Keratinocyte (primary cell): ENCODE measurements around the gene HP1BP3. TPM values are rescaled to one million over a fixed set of nuclear protein-coding genes. Genes with fewer than 3 reads are reported as not detected.

Experiments used
- DNase-seq: peaks from one replicate; pipeline ENCODE4 v3.0.0-alpha.2; 2011; ENCODE audit warnings: low read depth, missing footprints, low spot score
- FAIRE-seq: peaks from 2 replicates; lab custom pipeline; 2011; peaks lifted over from hg19 to GRCh38; lab: Jason Lieb, UNC
- H2AFZ ChIP-seq: 2 replicates; pipeline ENCODE4 v1.6.0; 2012; ENCODE audit warnings: low read length, control low read depth, inconsistent platforms; ENCODE audit not compliant: control insufficient read depth
- H3K27ac ChIP-seq: 2 replicates; pipeline ENCODE4 v1.5.1; 2011; ENCODE audit warnings: low read length; ENCODE audit not compliant: control insufficient read depth, insufficient read depth
- H3K27me3 ChIP-seq: 3 replicates; pipeline ENCODE4 v1.6.0; 2011; ENCODE audit warnings: low read length; ENCODE audit not compliant: control insufficient read depth, insufficient read depth; ENCODE audit errors: extremely low read depth
- H3K36me3 ChIP-seq, 2 experiments: 2 replicates in 1 of 2; 3 replicates in 1 of 2; pipeline ENCODE4 v1.5.1; 2011; ENCODE audit warnings: low read length in 2 of 2, mild to moderate bottlenecking in 1 of 2; ENCODE audit not compliant: control insufficient read depth in 2 of 2, insufficient read depth in 2 of 2; ENCODE audit errors: extremely low read depth in 1 of 2
- H3K4me1 ChIP-seq: 3 replicates; pipeline ENCODE4 v1.5.1; 2011; ENCODE audit warnings: low read length; ENCODE audit not compliant: control insufficient read depth, insufficient read depth; ENCODE audit errors: extremely low read depth
- H3K4me2 ChIP-seq: 3 replicates; pipeline ENCODE4 v1.6.0; 2011; ENCODE audit warnings: low read depth, low read length; ENCODE audit not compliant: control insufficient read depth, insufficient read depth; ENCODE audit errors: extremely low read depth
- H3K4me3 ChIP-seq, 3 experiments: fragments of 200-600 bp in 1 of 3; sonication (generic) in 1 of 3; 2 replicates in 2 of 3; 3 replicates in 1 of 3; pipeline ENCODE4 v1.5.1; 2011 to 2016; ENCODE audit warnings: low read length in 3 of 3, mild to moderate bottlenecking in 3 of 3, control low read depth in 2 of 3, inconsistent platforms in 1 of 3, low read depth in 1 of 3, mixed read lengths in 1 of 3, mixed run types in 1 of 3, moderate library complexity in 1 of 3; ENCODE audit not compliant: control insufficient read depth in 2 of 3, insufficient read depth in 2 of 3; ENCODE audit errors: extremely low read depth in 1 of 3
- H3K79me2 ChIP-seq: 2 replicates; pipeline ENCODE4 v1.6.0; 2012; ENCODE audit warnings: low read length; ENCODE audit not compliant: control insufficient read depth, insufficient read depth
- H3K9ac ChIP-seq: 3 replicates; pipeline ENCODE4 v1.6.0; 2011; ENCODE audit warnings: low read length; ENCODE audit not compliant: control insufficient read depth, insufficient read depth; ENCODE audit errors: extremely low read depth
- H3K9me1 ChIP-seq: 3 replicates; pipeline ENCODE4 v1.6.0; 2011; ENCODE audit warnings: low read length; ENCODE audit not compliant: control insufficient read depth, insufficient read depth; ENCODE audit errors: extremely low read depth
- H3K9me3 ChIP-seq: 2 replicates; pipeline ENCODE4 v1.5.1; 2012; ENCODE audit warnings: low read depth, low read length; ENCODE audit not compliant: control insufficient read depth
- H4K20me1 ChIP-seq: 3 replicates; pipeline ENCODE4 v1.6.0; 2011; ENCODE audit warnings: low read length; ENCODE audit not compliant: control insufficient read depth, insufficient read depth; ENCODE audit errors: extremely low read depth
- CTCF ChIP-seq, 3 experiments: IDR thresholded peaks in 1 of 3; conservative IDR thresholded peaks in 1 of 3; optimal IDR thresholded peaks in 1 of 3; 2 replicates in 2 of 3; 3 replicates in 1 of 3; pipeline versions ENCODE3 to v1.5.1; 2011; ENCODE audit warnings: low read length in 3 of 3, mild to moderate bottlenecking in 3 of 3, moderate library complexity in 2 of 3, control low read depth in 1 of 3, inconsistent platforms in 1 of 3; ENCODE audit not compliant: insufficient read depth in 2 of 3; ENCODE audit errors: extremely low read depth in 1 of 3
- EZH2 ChIP-seq: IDR thresholded peaks from one replicate; pipeline ENCODE4 v1.6.1; 2012; ENCODE audit warnings: inconsistent platforms, mild to moderate bottlenecking, low read length, moderate library complexity
- dilution Hi-C: fragments of 300-500 bp; cut with MboI; formaldehyde crosslinking; loops from one replicate; pipeline ENCODE4 v1.7.0; 2020; ENCODE audit warnings: low sequenced_read_pairs; ENCODE audit not compliant: extremely low pct_ligation_motif_present
- polyA plus RNA-seq, 5 experiments: library from polyadenylated mRNA; depleted of rRNA in 3 of 5; stranded (reverse) in 3 of 5; stranded (forward) in 1 of 5; unstranded in 1 of 5; fragments of >200 nt; gene quantifications; 1 replicate in 1 of 5; 2 replicates in 3 of 5; 3 replicates in 1 of 5; pipeline versions ENCODE4 v1.2.1 to v1.2.3, GENCODE V29; 2011 to 2012; ENCODE audit warnings: missing spikeins in 2 of 5, low read depth in 1 of 5, low replicate concordance in 1 of 5

HP1BP3 gene
- polyA plus RNA-seq, 1 donor (not counting 4 experiments of a cell fraction or from before 2014, with no cell fraction given), result 148 TPM

- FAIRE-seq (peak; percentile 98), DNase-seq (peak; percentile 99)
- no peaks in the 10 kb centered on the region for H4K20me1 ChIP-seq
- TF ChIP-seq EZH2 (no peak), CTCF (optimal IDR thresholded peaks at IDR 0.05 in 1 of 3, IDR thresholded peaks at IDR 0.05 in 1 of 3, conservative IDR thresholded peaks at IDR 0.05 in 1 of 3; ENCODE audit: extremely low read depth in 1 of 3, insufficient read depth in 2 of 3, low read length in 3 of 3) (no peak)
- no peak overlapping the region for H2AFZ ChIP-seq
- peaks cover 10 to 13% of the 10 kb centered on the region in 2 experiments for H3K36me3 ChIP-seq
- no peaks in the 10 kb centered on the region for H3K9me1 ChIP-seq
- no peak overlapping the region for H3K4me3 ChIP-seq
- H3K4me1 ChIP-seq, result peaks cover 65% of the 10 kb centered on the region
- peak overlapping the region; percentile 58 for H3K9ac ChIP-seq
- dilution Hi-C loops, result no loop called here
- H3K79me2 ChIP-seq, result peaks cover 12% of the 10 kb centered on the region
- no peaks in the 10 kb centered on the region for H3K27me3 ChIP-seq
- no peaks in the 10 kb centered on the region for H3K9me3 ChIP-seq
- H3K4me2 ChIP-seq, result peak overlapping the region; percentile 69
- peak overlapping the region; percentile 81 for H3K27ac ChIP-seq
Observed at GRCh38 chr1:20735581-20736111, 51.5 kb downstream of the HP1BP3 start.

GRCh38 chr1:20733360-20733975 is 53.6 kb downstream of the HP1BP3 start:
- Histone ChIP-seq H3K4me2 (peak overlapping the region; percentile 97), H3K36me3 (peaks cover 13 to 22% of the 10 kb centered on the region in 2 experiments), H3K27me3 (no peaks in the 10 kb centered on the region), H4K20me1 (no peaks in the 10 kb centered on the region), H3K9me3 (no peaks in the 10 kb centered on the region), H2AFZ (no peak overlapping the region), H3K27ac (peak overlapping the region; percentile 85), H3K79me2 (peaks cover 33% of the 10 kb centered on the region), H3K4me1 (peaks cover 62% of the 10 kb centered on the region), H3K4me3 (peak overlapping the region in 1 of 3 experiments; percentile 18), H3K9ac (peak overlapping the region; percentile 88), H3K9me1 (no peaks in the 10 kb centered on the region)
- DNase-seq (no peak), FAIRE-seq (no peak)
- dilution Hi-C loops, result no loop called here
- no peak for TF ChIP-seq CTCF (optimal IDR thresholded peaks at IDR 0.05 in 1 of 3, IDR thresholded peaks at IDR 0.05 in 1 of 3, conservative IDR thresholded peaks at IDR 0.05 in 1 of 3; ENCODE audit: extremely low read depth in 1 of 3, insufficient read depth in 2 of 3, low read length in 3 of 3)
- TF ChIP-seq EZH2, result no peak
